Subcutaneous adipose tissue (tissue), 4 donors: ENCODE data around the gene MELK. TPM values are rescaled to one million over a fixed set of nuclear protein-coding genes. Genes with fewer than 3 reads are reported as not detected.

ENCODE experiments used
- CTCF ChIP-seq: fragments of 450-650 bp; IDR thresholded peaks from one replicate; pipeline ENCODE4 v1.5.1; 2016; ENCODE audit warnings: low read depth, mild to moderate bottlenecking, control low read depth, antibody characterized with exemption, moderate library complexity
- total RNA-seq, 4 donors: library from RNA; depleted of rRNA; stranded (reverse); fragments of >200 nt; gene quantifications; one replicate each; pipeline ENCODE4 v1.1.0, GENCODE V29; 2016

Gene MELK
- total RNA-seq, 4 donors from 2014 or later: 0.49 to 3.6 (median 0.72) TPM

- no peak for TF ChIP-seq CTCF
These were observed 25.1 kb upstream of the MELK start for GRCh38 chr9:36547598-36547997.

DNA sequence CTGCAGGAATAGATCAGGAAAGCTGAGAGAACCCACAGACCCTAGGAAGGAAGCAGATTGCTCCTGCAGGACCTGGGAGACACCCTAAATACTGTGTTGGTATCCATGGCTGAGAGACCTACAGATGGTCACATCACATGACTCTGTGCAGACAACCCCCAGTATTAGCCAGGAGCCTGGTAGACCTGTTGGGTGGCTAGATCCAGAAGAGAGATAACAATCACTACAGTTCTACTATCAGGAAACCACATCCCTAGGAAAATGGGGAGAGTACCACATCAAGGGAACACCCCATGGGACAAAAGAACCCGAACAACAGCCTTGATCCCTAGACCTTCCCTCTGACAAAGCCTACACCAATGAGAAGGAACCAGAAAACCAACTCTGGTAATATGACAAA is 24.2 kb upstream of the MELK start:
- TF ChIP-seq CTCF: no peak

DNA sequence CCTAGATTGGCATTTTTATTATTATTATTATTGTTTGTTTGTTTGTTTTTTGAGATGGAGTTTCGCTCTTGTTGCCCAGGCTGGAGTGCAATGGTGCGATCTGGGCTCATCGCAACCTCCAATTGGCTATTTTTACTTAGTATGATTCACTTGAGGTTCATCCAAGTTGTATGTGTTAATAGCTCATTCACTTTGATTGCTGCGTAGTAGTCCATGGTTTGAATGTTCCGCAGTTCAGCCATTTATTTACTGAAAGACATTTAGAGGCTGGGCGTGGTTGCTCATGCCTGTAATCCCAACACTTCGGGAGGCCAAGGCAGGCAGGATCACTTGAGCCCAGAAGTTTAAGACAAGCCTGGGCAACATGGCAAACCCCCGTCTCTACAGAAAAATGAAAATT is 22.6 kb upstream of the MELK start:
- TF ChIP-seq CTCF: no peak

- no peak for TF ChIP-seq CTCF
These were observed 21.6 kb upstream of the MELK start for GRCh38 chr9:36551129-36551528.

DNA sequence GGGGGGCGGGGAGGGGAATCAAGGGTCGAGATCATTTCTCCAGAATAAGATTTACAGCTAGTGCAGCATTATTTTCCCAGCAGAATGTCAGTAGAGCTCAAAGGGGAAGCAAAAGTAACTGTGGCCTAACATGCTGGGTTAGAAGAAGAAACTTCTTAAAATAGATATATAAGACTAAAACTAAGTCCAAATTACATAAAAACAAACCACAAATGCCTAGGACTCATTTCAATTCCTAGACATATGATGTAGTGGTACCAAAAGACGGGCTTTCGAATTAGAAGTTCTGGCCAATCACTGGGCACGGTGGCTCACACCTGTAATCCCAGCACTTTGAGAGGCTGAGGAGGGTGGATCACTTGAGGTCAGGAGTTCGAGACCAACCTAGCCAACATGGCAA is 20.8 kb upstream of the MELK start:
- no peak for TF ChIP-seq CTCF

DNA sequence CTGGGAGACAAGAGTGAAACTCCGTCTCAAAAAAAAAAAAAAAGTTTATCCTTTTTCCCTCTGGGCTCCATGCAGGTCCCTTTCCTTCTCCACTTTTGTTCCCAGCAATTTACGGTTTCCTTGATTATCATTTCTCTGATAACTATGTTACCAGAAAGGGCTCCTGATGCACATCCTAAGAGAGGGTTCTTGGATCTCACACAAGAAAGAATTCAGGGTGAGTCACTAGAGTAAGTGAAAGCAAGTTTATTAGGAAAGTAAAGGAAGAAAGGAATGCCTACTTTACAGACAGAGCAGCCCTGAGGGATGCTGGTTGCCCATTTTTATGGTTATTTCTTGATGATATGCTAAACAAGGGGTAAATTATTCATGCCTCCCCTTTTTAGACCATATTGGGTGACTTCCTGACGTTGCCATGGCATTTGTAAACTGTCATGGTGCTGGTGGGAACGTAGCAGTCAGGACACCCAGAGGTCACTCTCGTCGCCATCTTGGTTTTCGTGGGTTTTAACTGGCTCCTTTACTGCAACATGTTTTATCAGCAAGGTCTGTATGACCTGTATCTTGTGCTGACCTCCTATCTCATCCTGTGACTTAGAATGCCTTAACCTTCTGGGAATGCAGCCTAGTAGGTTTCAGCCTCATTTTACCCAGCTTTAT is 13.5 kb upstream of the MELK start:
- no peak for TF ChIP-seq CTCF

DNA sequence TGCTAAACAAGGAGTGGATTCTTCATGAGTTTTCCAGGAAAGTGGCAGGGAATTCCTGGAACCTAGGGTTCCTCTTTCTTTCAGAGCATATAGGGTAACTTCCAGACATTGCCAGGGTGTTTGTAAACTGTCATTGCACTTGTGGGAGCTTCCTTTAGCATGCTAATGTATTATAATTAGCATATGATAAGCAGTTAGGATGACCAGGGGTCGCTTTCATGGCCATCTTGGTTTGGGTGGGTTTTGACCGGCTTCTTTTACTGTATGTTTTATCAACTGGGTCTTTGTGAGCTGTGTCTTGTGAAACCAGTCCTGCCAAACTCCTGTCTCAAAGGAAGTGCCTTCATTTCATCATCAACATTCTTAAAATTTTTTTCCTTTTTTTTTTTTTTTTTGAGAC is 11.9 kb upstream of the MELK start:
- no peak for TF ChIP-seq CTCF
